ENCODE data around the gene PRPF6. TPM values are rescaled to one million over a fixed set of nuclear protein-coding genes. Genes with fewer than 3 reads are reported as not detected.

The PRPF6 gene
- total and polyA plus RNA-seq, 2 donors (not counting 1 experiment from before 2014, with no cell fraction given), result 31.7 to 82.9 TPM

DNA sequence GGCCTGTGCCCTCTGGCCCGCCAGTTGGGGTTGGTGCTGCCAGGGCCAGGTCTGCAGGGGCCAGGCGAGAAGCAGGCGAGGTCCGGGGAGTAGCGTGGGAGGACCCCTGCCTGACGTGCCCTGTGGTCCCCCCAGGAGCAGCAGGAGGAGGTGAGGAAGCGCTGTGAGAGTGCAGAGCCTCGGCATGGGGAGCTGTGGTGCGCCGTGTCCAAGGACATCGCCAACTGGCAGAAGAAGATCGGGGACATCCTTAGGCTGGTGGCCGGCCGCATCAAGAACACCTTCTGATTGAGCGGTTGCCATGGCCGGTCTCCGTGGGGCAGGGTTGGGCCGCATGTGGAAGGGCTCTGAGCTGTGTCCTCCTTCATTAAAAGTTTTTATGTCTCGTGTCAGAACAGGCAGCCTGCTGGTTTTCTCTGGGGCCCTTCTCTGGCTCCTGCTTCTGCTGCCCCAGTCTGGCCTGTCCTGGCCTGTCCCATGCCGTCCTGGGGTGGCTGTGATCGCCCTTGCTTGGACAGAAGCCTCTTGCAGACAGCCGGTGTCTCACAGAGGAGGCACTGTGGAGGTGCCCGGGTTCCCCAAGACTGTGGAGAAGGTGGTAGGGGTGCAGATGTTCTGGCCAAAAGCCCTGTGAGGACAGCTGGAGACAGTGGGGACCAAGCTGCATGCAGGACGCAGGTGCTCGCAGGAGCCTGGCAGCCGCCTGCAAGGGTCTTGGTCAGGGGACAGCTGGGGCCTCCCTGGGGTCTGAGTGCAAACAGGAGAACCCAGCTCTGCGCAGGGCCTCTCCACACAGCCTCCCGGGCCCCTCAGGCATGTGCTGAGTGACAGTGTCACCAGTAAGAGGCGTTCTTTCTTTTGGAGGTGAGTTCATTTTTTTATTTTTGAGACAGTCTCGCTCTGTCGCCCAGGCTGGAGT is 52.0 kb downstream of the PRPF6 start:
- Histone ChIP-seq H3K9ac (ENCODE audit: low read length) (no peak overlapping the region), H3K4me1 (ENCODE audit: control insufficient read depth in 2 of 2, insufficient read depth in 2 of 2, low read length in 2 of 2) (peaks cover 8% of the 10 kb centered on the region in 2 donors), H3K4me2 (replicated peaks; ENCODE audit: low read depth, low read length, poor library complexity, severe bottlenecking) (no peak overlapping the region), H4K20me1 (ENCODE audit: control insufficient read depth, insufficient read depth, low read length, poor library complexity, severe bottlenecking) (peaks cover 9% of the 10 kb centered on the region), H3K9me3 (ENCODE audit: control extremely low read depth in 1 of 3, control insufficient read depth in 2 of 3, insufficient read depth in 1 of 3, low read length in 2 of 3) (no peaks in the 10 kb centered on the region), H3K4me3 (ENCODE audit: control extremely low read depth in 1 of 5, extremely low read depth in 1 of 5, insufficient read depth in 1 of 5, low read depth in 2 of 5, low read length in 4 of 5) (no peak overlapping the region), H3K27ac (ENCODE audit: low read length in 2 of 2) (no peak overlapping the region), H3K27me3 (replicated peaks in 1 of 4; ENCODE audit: control extremely low read depth in 1 of 4, control insufficient read depth in 3 of 4, insufficient read depth in 4 of 4, low read length in 3 of 4) (peaks cover 0 to 12% (median 5%) of the 10 kb centered on the region in 4 experiments), H2AFZ (ENCODE audit: insufficient read depth, low read depth, low read length, poor library complexity, severe bottlenecking) (no peak overlapping the region), H3K79me2 (ENCODE audit: control insufficient read depth, insufficient read depth, low read length) (no peaks in the 10 kb centered on the region), H3K36me3 (replicated peaks in 1 of 2; ENCODE audit: control extremely low read depth in 1 of 2, control insufficient read depth in 1 of 2, extremely low read depth in 1 of 2, insufficient read depth in 2 of 2, low read length in 1 of 2) (peaks cover 0 to 42% of the 10 kb centered on the region in 2 experiments)
- 97% methylated on average over 31 of the region's 31 CpGs for WGBS (ENCODE audit: insufficient coverage)
- Mint-ChIP-seq H3K9me3 (ENCODE audit: insufficient read depth) (no peaks in the 10 kb centered on the region), H3K4me3 (no peak overlapping the region), H3K4me1 (peaks cover 6% of the 10 kb centered on the region), H3K27me3 (no peaks in the 10 kb centered on the region), H3K27ac (no peak overlapping the region)
- POLR2A ChIA-PET, result no interaction called here
- intact Hi-C loops (cut with micrococcal nuclease), result no loop called here
- TF ChIP-seq, protein P1, sequence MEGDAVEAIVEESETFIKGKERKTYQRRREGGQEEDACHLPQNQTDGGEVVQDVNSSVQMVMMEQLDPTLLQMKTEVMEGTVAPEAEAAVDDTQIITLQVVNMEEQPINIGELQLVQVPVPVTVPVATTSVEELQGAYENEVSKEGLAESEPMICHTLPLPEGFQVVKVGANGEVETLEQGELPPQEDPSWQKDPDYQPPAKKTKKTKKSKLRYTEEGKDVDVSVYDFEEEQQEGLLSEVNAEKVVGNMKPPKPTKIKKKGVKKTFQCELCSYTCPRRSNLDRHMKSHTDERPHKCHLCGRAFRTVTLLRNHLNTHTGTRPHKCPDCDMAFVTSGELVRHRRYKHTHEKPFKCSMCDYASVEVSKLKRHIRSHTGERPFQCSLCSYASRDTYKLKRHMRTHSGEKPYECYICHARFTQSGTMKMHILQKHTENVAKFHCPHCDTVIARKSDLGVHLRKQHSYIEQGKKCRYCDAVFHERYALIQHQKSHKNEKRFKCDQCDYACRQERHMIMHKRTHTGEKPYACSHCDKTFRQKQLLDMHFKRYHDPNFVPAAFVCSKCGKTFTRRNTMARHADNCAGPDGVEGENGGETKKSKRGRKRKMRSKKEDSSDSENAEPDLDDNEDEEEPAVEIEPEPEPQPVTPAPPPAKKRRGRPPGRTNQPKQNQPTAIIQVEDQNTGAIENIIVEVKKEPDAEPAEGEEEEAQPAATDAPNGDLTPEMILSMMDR (IDR thresholded peaks at IDR 0.05), result no peak
- no peak for TF ChIP-seq EZH2 (IDR thresholded peaks at IDR 0.05; ENCODE audit: borderline replicate concordance, insufficient read depth, low read depth, low read length, poor library complexity, severe bottlenecking)
- no peak for ATAC-seq (ENCODE audit: low read depth)
- no peak for DNase-seq
- CTCF ChIA-PET, result no interaction called here

DNA sequence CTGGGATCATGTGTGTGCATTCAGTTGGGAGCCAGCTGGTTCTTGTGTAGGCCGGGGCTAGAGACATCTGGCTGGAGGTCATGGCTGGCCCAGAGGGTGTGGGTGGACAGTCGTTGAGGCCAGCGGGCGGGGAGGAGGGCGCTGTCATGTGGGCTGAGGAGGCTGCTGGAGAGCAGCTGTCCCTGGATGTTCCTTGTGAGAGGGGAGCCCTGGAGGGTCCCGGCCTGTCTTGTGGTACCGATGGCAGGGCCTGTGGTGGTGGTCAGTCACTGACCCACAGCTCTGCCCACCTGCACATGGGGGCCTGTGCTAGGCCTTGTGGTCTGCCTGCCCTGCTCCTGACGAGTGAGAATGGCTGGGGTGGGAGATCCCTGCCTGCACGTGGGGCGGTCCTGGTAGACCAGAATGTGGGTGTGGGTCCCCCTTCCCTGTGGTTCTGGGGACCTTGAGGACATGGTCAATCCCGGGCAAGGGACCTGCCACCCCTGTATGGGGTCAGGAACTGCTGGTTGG is 53.1 kb downstream of the PRPF6 start:
- intact Hi-C loops (cut with micrococcal nuclease), result no loop called here
- DNase-seq (no peak), ATAC-seq (ENCODE audit: low read depth) (no peak)
- ChIA-PET CTCF (interaction anchor here (0.6 to 0.9 kb wide), 3 partner anchors 54 to 311 kb away, joined by 3 to 4 read pairs (median 3); no protein-coding TSS in a partner anchor), POLR2A (no interaction called here)
- Histone ChIP-seq H3K36me3 (replicated peaks in 1 of 2; ENCODE audit: control extremely low read depth in 1 of 2, control insufficient read depth in 1 of 2, extremely low read depth in 1 of 2, insufficient read depth in 2 of 2, low read length in 1 of 2) (peaks cover 0 to 34% of the 10 kb centered on the region in 2 experiments), H3K4me2 (replicated peaks; ENCODE audit: low read depth, low read length, poor library complexity, severe bottlenecking) (no peak overlapping the region), H3K27me3 (replicated peaks in 1 of 4; ENCODE audit: control extremely low read depth in 1 of 4, control insufficient read depth in 3 of 4, insufficient read depth in 4 of 4, low read length in 3 of 4) (peaks cover 0 to 13% (median 5%) of the 10 kb centered on the region in 4 experiments), H3K79me2 (ENCODE audit: control insufficient read depth, insufficient read depth, low read length) (no peaks in the 10 kb centered on the region), H3K4me1 (ENCODE audit: control insufficient read depth in 2 of 2, insufficient read depth in 2 of 2, low read length in 2 of 2) (peaks cover 12 to 13% of the 10 kb centered on the region in 2 donors), H3K27ac (ENCODE audit: low read length in 2 of 2) (no peak overlapping the region), H4K20me1 (ENCODE audit: control insufficient read depth, insufficient read depth, low read length, poor library complexity, severe bottlenecking) (peaks cover 6% of the 10 kb centered on the region), H3K9me3 (ENCODE audit: control extremely low read depth in 1 of 3, control insufficient read depth in 2 of 3, insufficient read depth in 1 of 3, low read length in 2 of 3) (no peaks in the 10 kb centered on the region), H3K4me3 (ENCODE audit: control extremely low read depth in 1 of 5, extremely low read depth in 1 of 5, insufficient read depth in 1 of 5, low read depth in 2 of 5, low read length in 4 of 5) (no peak overlapping the region), H2AFZ (ENCODE audit: insufficient read depth, low read depth, low read length, poor library complexity, severe bottlenecking) (no peak overlapping the region), H3K9ac (ENCODE audit: low read length) (no peak overlapping the region)
- WGBS (ENCODE audit: insufficient coverage), result 94% methylated on average over 9 of the region's 11 CpGs
- Mint-ChIP-seq H3K27me3 (no peaks in the 10 kb centered on the region), H3K4me3 (no peak overlapping the region), H3K27ac (peak overlapping the region; percentile 10), H3K9me3 (ENCODE audit: insufficient read depth) (no peaks in the 10 kb centered on the region), H3K4me1 (peaks cover 7% of the 10 kb centered on the region)
- TF ChIP-seq, protein P1 (IDR thresholded peaks at IDR 0.05), result no peak
- no peak for TF ChIP-seq EZH2 (IDR thresholded peaks at IDR 0.05; ENCODE audit: borderline replicate concordance, insufficient read depth, low read depth, low read length, poor library complexity, severe bottlenecking)
